T-helper 2 cell treated with Interferon-gamma antibody and Interleukin-4, amounts not matched to agents 100 ng/mL and 5 ng/mL, for 36 hours (primary cell): Measurements from ENCODE around the gene TVP23C. TPM values are rescaled to one million over a fixed set of nuclear protein-coding genes. Genes with fewer than 3 reads are reported as not detected.
"Not testable (repeated sequence)": the region's sequence is repeated elsewhere in the genome, so short reads cannot be mapped to it uniquely, and the experiment has no call there.

ENCODE experiments used
- intact Hi-C: fragments of 100-400 bp; cut with micrococcal nuclease; formaldehyde crosslinking; loops from one replicate; pipeline ENCODE4 v1.15.1; 2023
- total RNA-seq: library from RNA; stranded (reverse); gene quantifications from 2 replicates; pipeline ENCODE4 v1.2.3, GENCODE V29; 2022

Gene TVP23C
- 14.0 and 18.5 TPM in 2 replicates for total RNA-seq

- intact Hi-C loops: not testable (repeated sequence)
These were observed at the start of gene TVP23C for GRCh38 chr17:15563375-15563857. TSS of gene TVP23C (minus strand) at chr17:15563483. CDS start at chr17:15563448, 35 bp downstream.

- intact Hi-C loops: not testable (repeated sequence)
These were observed 29.7 kb upstream of the TVP23C start for GRCh38 chr17:15592960-15593359.

- intact Hi-C loops: not testable (repeated sequence)
These were observed 28.7 kb upstream of the TVP23C start for GRCh38 chr17:15591986-15592385.

- intact Hi-C loops: not testable (repeated sequence)
These were observed 27.6 kb upstream of the TVP23C start for GRCh38 chr17:15590844-15591243.

GRCh38 chr17:15589544-15590536, 26.6 kb upstream of the TVP23C start:
- intact Hi-C loops: not testable (repeated sequence)

GRCh38 chr17:15588017-15588416, 24.7 kb upstream of the TVP23C start:
- intact Hi-C loops: not testable (repeated sequence)

GRCh38 chr17:15583313-15583712, 20.0 kb upstream of the TVP23C start:
- intact Hi-C loops: not testable (repeated sequence)

- intact Hi-C loops: not testable (repeated sequence)
These were observed 18.2 kb upstream of the TVP23C start for GRCh38 chr17:15581462-15581861.

- intact Hi-C loops: not testable (repeated sequence)
These were observed 13.6 kb upstream of the TVP23C start for GRCh38 chr17:15576848-15577247.

- intact Hi-C loops: not testable (repeated sequence)
These were observed 11.4 kb upstream of the TVP23C start for GRCh38 chr17:15574660-15575059.

GRCh38 chr17:15573870-15574269, 10.6 kb upstream of the TVP23C start:
- intact Hi-C loops: not testable (repeated sequence)

GRCh38 chr17:15562613-15563374, 489 bp downstream of the TVP23C start:
- intact Hi-C loops: not testable (repeated sequence)

- intact Hi-C loops: not testable (repeated sequence)
These were observed 1.8 kb downstream of the TVP23C start for GRCh38 chr17:15561439-15561838.

GRCh38 chr17:15558403-15559105, 4.7 kb downstream of the TVP23C start:
- intact Hi-C loops: not testable (repeated sequence)

GRCh38 chr17:15557334-15557832, 5.9 kb downstream of the TVP23C start:
- intact Hi-C loops: not testable (repeated sequence)

GRCh38 chr17:15552932-15553331, 10.4 kb downstream of the TVP23C start:
- intact Hi-C loops: not testable (repeated sequence)

GRCh38 chr17:15549552-15549951, 13.7 kb downstream of the TVP23C start:
- intact Hi-C loops: not testable (repeated sequence)

GRCh38 chr17:15546604-15547003, 16.7 kb downstream of the TVP23C start:
- intact Hi-C loops: not testable (repeated sequence)

GRCh38 chr17:15540371-15541219, 22.7 kb downstream of the TVP23C start:
- intact Hi-C loops: not testable (repeated sequence)

GRCh38 chr17:15533122-15533521, 30.2 kb downstream of the TVP23C start:
- intact Hi-C loops: not testable (repeated sequence)
